Ovary (tissue), 9 donors: ENCODE measurements around the gene TBC1D8. TPM values are rescaled to one million over a fixed set of nuclear protein-coding genes. Genes with fewer than 3 reads are reported as not detected.

Experiments used
- DNase-seq, 5 donors: peaks; one replicate each; pipeline ENCODE4 v3.0.0-alpha.2; 2019 to 2020
- H3K27ac ChIP-seq, 2 donors: fragments of 200-600 bp; one replicate each; pipeline versions ENCODE4 v1.5.1 to v1.8.0; 2019 to 2022
- H3K27me3 ChIP-seq: fragments of 200-600 bp; one replicate; pipeline ENCODE4 v1.8.0; 2022
- H3K36me3 ChIP-seq: fragments of 200-600 bp; sonication (generic); one replicate; pipeline ENCODE4 v1.5.1; 2019
- H3K4me1 ChIP-seq: one replicate; pipeline ENCODE4 v1.8.1; 2013; ENCODE audit warnings: mild to moderate bottlenecking, moderate library complexity; ENCODE audit not compliant: insufficient read depth
- H3K4me3 ChIP-seq: fragments of 200-600 bp; sonication (generic); one replicate; pipeline ENCODE4 v1.5.1; 2017
- H3K9me3 ChIP-seq, 2 donors: fragments of 200-600 bp in 1 of 2; sonication (generic) in 1 of 2; one replicate each; pipeline versions ENCODE4 v1.5.1 to v1.8.1; 2013 to 2019; ENCODE audit warnings: mild to moderate bottlenecking in 1 of 2, moderate library complexity in 1 of 2
- CTCF ChIP-seq, 3 donors: fragments of 450-650 bp in 2 of 3; fragments of 200-600 bp in 1 of 3; IDR thresholded peaks; one replicate each; pipeline versions ENCODE4 v1.5.1 to v1.8.0; 2016 to 2022; ENCODE audit warnings: antibody characterized with exemption in 3 of 3, mild to moderate bottlenecking in 1 of 3
- EP300 ChIP-seq: sonication (generic); formaldehyde crosslinking; IDR thresholded peaks from one replicate; pipeline ENCODE4 v1.6.1; 2017; ENCODE audit warnings: antibody characterized with exemption
- POLR2A ChIP-seq: fragments of 450-650 bp; IDR thresholded peaks from one replicate; pipeline ENCODE4 v1.6.1; 2017; ENCODE audit warnings: antibody characterized with exemption, mild to moderate bottlenecking, moderate library complexity
- WGBS, 3 donors: extraction: QIAGEN DNeasy Blood & Tissue Kit in 1 of 3; methylation state at CpG; one replicate each; pipeline versions ENCODE4 v1.1.5 to v1.1.7; 2013 to 2017; 5-methylcytosine and 5-hydroxymethylcytosine counted together
- intact Hi-C, 4 donors: fragments of 100-400 bp; cut with DNase I; formaldehyde crosslinking; loops; one replicate each; pipeline versions ENCODE4 v1.11.0 to v1.15.1; 2022 to 2023
- polyA plus RNA-seq, 2 donors: library from polyadenylated mRNA; stranded (reverse); fragments of 200-250 nt in 1 of 2; fragments of 350-450 nt in 1 of 2; fragmentation: Illumina TruSeq in 1 of 2; extraction: RNeasy Lipid Tissue Mini Kit (QIAGEN cat#74804) in 1 of 2; gene quantifications; one replicate each; pipeline ENCODE4 v1.2.3, GENCODE V29; 2013 to 2014
- total RNA-seq, 7 donors: library from RNA; depleted of rRNA in 2 of 7; stranded (reverse); fragments of >200 nt in 2 of 7; fragmentation: NEBNext Ultra II Directional in 3 of 7; extraction: Animal tissue kit (Norgen Biotek cat#: 25700) in 3 of 7; gene quantifications; one replicate each; pipeline versions ENCODE4 v1.1.0 to v1.2.4, GENCODE V29; 2016 to 2023
- donor health status: DM: no; HTN: no; CAD: no; lungs with moderate emphysema.
- donor health status: DM: no; HTN: no; CAD: no.
- donor health status: Bipolar disorder and iron deficiency.
- donor health status: DM: yes; HTN: yes; CAD: no.
- donor health status: DM: no; HTN: no; CAD: no.
- donor health status: DM: yes; HTN: yes; CAD: no.

The TBC1D8 gene
- total and polyA plus RNA-seq, 9 donors: 10.8 to 44.6 (median 15.6) TPM

GRCh38 chr2:100991404-100991773 lies 159.8 kb downstream of the TBC1D8 start:
- Histone ChIP-seq H3K27me3 (no peaks in the 10 kb centered on the region), H3K27ac (no peak overlapping the region), H3K36me3 (no peaks in the 10 kb centered on the region), H3K4me1 (no peaks in the 10 kb centered on the region), H3K9me3 (no peaks in the 10 kb centered on the region), H3K4me3 (no peak overlapping the region)
- WGBS, 3 donors: 79 to 88% (median 81%) methylated on average over 5 of the region's 5 CpGs
- TF ChIP-seq EP300 (no peak), POLR2A (no peak), CTCF (IDR thresholded peaks at IDR 0.05) (no peak)
- DNase-seq: no peak
- intact Hi-C loops: loop anchor here in 1 of 4 donors (5.0 kb wide), 1 partner anchor 389 kb away; no protein-coding TSS in a partner anchor

GRCh38 chr2:100990650-100991403 lies 160.4 kb downstream of the TBC1D8 start:
- no peak overlapping the region for H3K4me3 ChIP-seq
- intact Hi-C loops: loop anchor here in 1 of 4 donors (5.0 kb wide), 1 partner anchor 389 kb away; no protein-coding TSS in a partner anchor
- H3K36me3 ChIP-seq: no peaks in the 10 kb centered on the region
- H3K4me1 ChIP-seq: no peaks in the 10 kb centered on the region
- 79 to 86% (median 81%) methylated on average over 21 to 24 of the region's 24 CpGs for whole genome bisulfite sequencing, 3 donors
- H3K9me3 ChIP-seq: no peaks in the 10 kb centered on the region
- TF ChIP-seq EP300 (no peak), POLR2A (no peak), CTCF (IDR thresholded peaks at IDR 0.05) (no peak)
- no peak overlapping the region for H3K27ac ChIP-seq
- H3K27me3 ChIP-seq: no peaks in the 10 kb centered on the region
- no peak for DNase-seq

DNA sequence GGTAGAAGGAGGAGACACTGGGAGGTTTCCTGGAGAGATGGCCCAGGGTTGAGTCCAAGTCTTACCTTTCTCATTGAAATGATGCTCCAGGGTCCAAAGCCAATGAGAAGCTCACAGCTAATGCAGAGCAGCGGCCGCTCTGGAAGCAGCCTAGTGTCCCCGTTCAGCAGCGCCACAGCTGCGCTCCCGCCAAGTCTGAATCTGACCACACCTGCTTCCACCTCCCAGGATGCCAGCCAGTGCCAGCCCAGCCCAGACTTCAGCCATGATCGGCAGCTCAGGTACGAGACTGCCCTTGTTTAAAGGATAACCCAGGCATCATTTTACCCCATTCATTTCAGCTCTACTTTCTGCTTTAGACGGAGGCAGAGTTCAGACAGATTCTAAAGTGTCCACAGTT lies 161.0 kb downstream of the TBC1D8 start:
- Histone ChIP-seq H3K9me3 (no peaks in the 10 kb centered on the region), H3K4me3 (no peak overlapping the region), H3K27me3 (no peaks in the 10 kb centered on the region), H3K36me3 (no peaks in the 10 kb centered on the region), H3K27ac (no peak overlapping the region), H3K4me1 (no peaks in the 10 kb centered on the region)
- intact Hi-C loops: loop anchor here in 1 of 4 donors (5.0 kb wide), 1 partner anchor 388 kb away; no protein-coding TSS in a partner anchor
- TF ChIP-seq POLR2A (no peak), EP300 (no peak), CTCF (IDR thresholded peaks at IDR 0.05) (no peak)
- DNase-seq: no peak
- WGBS, 3 donors: 92 to 95% (median 95%) methylated on average over 9 of the region's 9 CpGs

DNA sequence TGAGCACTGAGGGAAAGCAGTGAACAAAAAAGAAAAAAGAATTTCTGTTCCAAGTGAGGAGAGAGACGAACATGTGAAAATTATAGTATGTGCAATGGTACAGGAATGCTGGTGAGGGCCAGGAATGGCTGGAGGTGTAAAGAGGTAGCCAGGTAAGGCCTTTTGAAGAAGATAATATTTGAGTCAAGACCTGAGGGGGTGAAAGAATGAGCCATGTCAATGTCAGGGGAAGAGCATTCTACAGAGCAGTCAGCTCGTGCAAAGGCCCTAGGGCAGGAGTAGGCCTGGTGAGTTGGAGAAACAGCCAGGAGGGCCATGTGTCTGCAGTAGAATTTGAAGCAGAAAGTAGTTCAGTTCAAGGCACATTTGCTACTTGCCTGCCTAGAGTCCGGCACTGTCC lies 161.5 kb downstream of the TBC1D8 start:
- no peak overlapping the region for H3K27ac ChIP-seq
- H3K27me3 ChIP-seq: no peaks in the 10 kb centered on the region
- DNase-seq: no peak
- WGBS, 3 donors: 94 to 98% (median 96%) methylated on average over 3 of the region's 3 CpGs
- no peak overlapping the region for H3K4me3 ChIP-seq
- intact Hi-C loops: loop anchor here in 3 of 4 donors (5.0 to 10.0 kb wide), 4 partner anchors 165 to 725 kb away; partner anchors contain the start of gene NPAS2 (in 1 of the 3)
- no peak for TF ChIP-seq CTCF (IDR thresholded peaks at IDR 0.05)
- no peak for TF ChIP-seq POLR2A
- TF ChIP-seq EP300: no peak
- no peaks in the 10 kb centered on the region for H3K4me1 ChIP-seq
- H3K36me3 ChIP-seq: no peaks in the 10 kb centered on the region
- no peaks in the 10 kb centered on the region for H3K9me3 ChIP-seq
